CD4-positive, alpha-beta T cell treated with Interleukin-4 for 1 hour (primary cell): ENCODE results near the gene OLAH.
"Not testable (repeated sequence)": the region's sequence is repeated elsewhere in the genome, so short reads cannot be mapped to it uniquely, and the experiment has no call there.

ENCODE experiments used
- DNase-seq, 2 donors: peaks; one replicate each; pipeline ENCODE4 v3.0.0-alpha.2; 2020 to 2022

Gene OLAH

GRCh38 chr10:15043674-15044073 lies at the start of gene OLAH:
OLAH (plus strand) TSS chr10:15043943; CDS start chr10:15047289, 3,346 bp downstream.
- no peak for DNase-seq

GRCh38 chr10:14995964-14996565 lies 47.7 kb upstream of the OLAH start:
- no peak for DNase-seq

- not testable (repeated sequence) for DNase-seq
Measured at GRCh38 chr10:15013530-15013929, 30.2 kb upstream of the OLAH start.

- no peak for DNase-seq
Measured at GRCh38 chr10:15015451-15015850, 28.3 kb upstream of the OLAH start.

- peak in 1 of 2 donors; percentile 41 for DNase-seq
Measured at GRCh38 chr10:15020966-15021365, 22.8 kb upstream of the OLAH start.

- DNase-seq, result not testable (repeated sequence)
Measured at GRCh38 chr10:15023079-15023478, 20.7 kb upstream of the OLAH start.

GRCh38 chr10:15024017-15025004 lies 19.4 kb upstream of the OLAH start:
- not testable (repeated sequence) for DNase-seq

- DNase-seq, result not testable (repeated sequence)
Measured at GRCh38 chr10:15025040-15025439, 18.7 kb upstream of the OLAH start.

GRCh38 chr10:15027741-15028140 lies 16.0 kb upstream of the OLAH start:
- DNase-seq, result no peak

GRCh38 chr10:15035385-15036301 lies 8.1 kb upstream of the OLAH start:
- DNase-seq, result peak in 1 of 2 donors; percentile 50

- DNase-seq, result no peak
Measured at GRCh38 chr10:15037691-15038090, 6.1 kb upstream of the OLAH start.

- no peak for DNase-seq
Measured at GRCh38 chr10:15038416-15038815, 5.3 kb upstream of the OLAH start.

- DNase-seq, result no peak
Measured at GRCh38 chr10:15045380-15045779, 1.6 kb downstream of the OLAH start.

GRCh38 chr10:15046626-15047025 lies 2.9 kb downstream of the OLAH start:
- DNase-seq, result no peak

- no peak for DNase-seq
Measured at GRCh38 chr10:15049533-15049932, 5.8 kb downstream of the OLAH start.

GRCh38 chr10:15052121-15052520 lies 8.4 kb downstream of the OLAH start:
- no peak for DNase-seq

GRCh38 chr10:15053061-15053460 lies 9.3 kb downstream of the OLAH start:
- DNase-seq, result no peak

GRCh38 chr10:15058689-15059088 lies 14.9 kb downstream of the OLAH start:
- DNase-seq, result no peak

GRCh38 chr10:15059914-15060313 lies 16.2 kb downstream of the OLAH start:
- no peak for DNase-seq

- DNase-seq, result no peak
Measured at GRCh38 chr10:15060638-15061037, 16.9 kb downstream of the OLAH start.

- no peak for DNase-seq
Measured at GRCh38 chr10:15067154-15067553, 23.4 kb downstream of the OLAH start.

GRCh38 chr10:15068802-15069201 lies 25.1 kb downstream of the OLAH start:
- no peak for DNase-seq

- no peak for DNase-seq
Measured at GRCh38 chr10:15069230-15069629, 25.5 kb downstream of the OLAH start.
